Measurements from ENCODE around the gene OR52L1. TPM values are rescaled to one million over a fixed set of nuclear protein-coding genes. Genes with fewer than 3 reads are reported as not detected.

Gene OR52L1
- total RNA-seq, 1 experiment from 2014 or later = not detected

- Histone ChIP-seq H3K9ac (ENCODE audit: low read length) (no peak overlapping the region), H3F3A (ENCODE audit: low read length, unreplicated experiment) (no peaks in the 10 kb centered on the region), H2AFZ (ENCODE audit: low read length) (no peak overlapping the region), H3K9me2 (replicated peaks; ENCODE audit: low read length) (no peaks in the 10 kb centered on the region), H3K27ac (ENCODE audit: low read length) (no peak overlapping the region), H3K9me3 (ENCODE audit: low read length) (no peaks in the 10 kb centered on the region), H3K4me2 (ENCODE audit: low read length) (no peak overlapping the region), H4K20me1 (ENCODE audit: low read length) (no peaks in the 10 kb centered on the region), H3K4me1 (ENCODE audit: insufficient read depth, low read length) (no peaks in the 10 kb centered on the region), H3K27me3 (ENCODE audit: low read length) (peaks cover 14% of the 10 kb centered on the region; the same call in 1 of the 2 replicates), H3K36me3 (ENCODE audit: low read depth, low read length) (no peaks in the 10 kb centered on the region), H3K79me2 (ENCODE audit: low read length) (no peaks in the 10 kb centered on the region), H3K4me3 (ENCODE audit: low read length) (no peak overlapping the region)
- BruUV-seq (replicated peaks) = no TSS peak
- no peak for TF ChIP-seq EZH2phosphoT487 (IDR thresholded peaks at IDR 0.05; ENCODE audit: borderline replicate concordance, low read length)
- no peak for TF ChIP-seq CTCF (conservative IDR thresholded peaks at IDR 0.05; ENCODE audit: low read depth, low read length)
- TF ChIP-seq EZH2 (IDR thresholded peaks at IDR 0.05; ENCODE audit: low read length, unreplicated experiment) = no peak
- CTCF ChIA-PET = no interaction called here
- DNase-seq = no peak
- POLR2A ChIA-PET (ENCODE audit: unreplicated experiment) = no interaction called here
- intact Hi-C loops (cut with micrococcal nuclease) = no loop called here
- ATAC-seq = no peak
Observed at GRCh38 chr11:6002202-6002699, 15.5 kb upstream of the OR52L1 start.

GRCh38 chr11:5994791-5995190, 8.0 kb upstream of the OR52L1 start:
- intact Hi-C loops (cut with micrococcal nuclease) = no loop called here
- Histone ChIP-seq H3K9me3 (ENCODE audit: low read length) (no peaks in the 10 kb centered on the region), H3F3A (ENCODE audit: low read length, unreplicated experiment) (no peaks in the 10 kb centered on the region), H3K27me3 (ENCODE audit: low read length) (peaks cover 5% of the 10 kb centered on the region; the same call in 1 of the 2 replicates), H3K36me3 (ENCODE audit: low read depth, low read length) (no peaks in the 10 kb centered on the region), H4K20me1 (ENCODE audit: low read length) (no peaks in the 10 kb centered on the region), H3K4me2 (ENCODE audit: low read length) (no peak overlapping the region), H3K9ac (ENCODE audit: low read length) (no peak overlapping the region), H2AFZ (ENCODE audit: low read length) (no peak overlapping the region), H3K9me2 (replicated peaks; ENCODE audit: low read length) (no peaks in the 10 kb centered on the region), H3K4me3 (ENCODE audit: low read length) (no peak overlapping the region), H3K27ac (ENCODE audit: low read length) (no peak overlapping the region), H3K4me1 (ENCODE audit: insufficient read depth, low read length) (no peaks in the 10 kb centered on the region), H3K79me2 (ENCODE audit: low read length) (no peaks in the 10 kb centered on the region)
- BruUV-seq (replicated peaks) = no TSS peak
- ChIA-PET POLR2A (ENCODE audit: unreplicated experiment) (no interaction called here), CTCF (no interaction called here)
- DNase-seq = no peak
- TF ChIP-seq EZH2phosphoT487 (IDR thresholded peaks at IDR 0.05; ENCODE audit: borderline replicate concordance, low read length) (no peak), EZH2 (IDR thresholded peaks at IDR 0.05; ENCODE audit: low read length, unreplicated experiment) (no peak), CTCF (conservative IDR thresholded peaks at IDR 0.05; ENCODE audit: low read depth, low read length) (no peak)
- no peak for ATAC-seq

- H3K9me2 ChIP-seq (replicated peaks; ENCODE audit: low read length) = no peaks in the 10 kb centered on the region
- no peak overlapping the region for H3K4me3 ChIP-seq (ENCODE audit: low read length)
- H3K4me2 ChIP-seq (ENCODE audit: low read length) = no peak overlapping the region
- H3K27me3 ChIP-seq (ENCODE audit: low read length) = no peaks in the 10 kb centered on the region
- H2AFZ ChIP-seq (ENCODE audit: low read length) = no peak overlapping the region
- DNase-seq = peak; percentile 33
- no peaks in the 10 kb centered on the region for H3K36me3 ChIP-seq (ENCODE audit: low read depth, low read length)
- ChIA-PET CTCF (no interaction called here), POLR2A (ENCODE audit: unreplicated experiment) (no interaction called here)
- no peaks in the 10 kb centered on the region for H3K9me3 ChIP-seq (ENCODE audit: low read length)
- TF ChIP-seq CTCF (conservative IDR thresholded peaks at IDR 0.05; ENCODE audit: low read depth, low read length) (peak; percentile 66), EZH2 (IDR thresholded peaks at IDR 0.05; ENCODE audit: low read length, unreplicated experiment) (no peak)
- BruUV-seq (replicated peaks) = no TSS peak
- intact Hi-C loops (cut with micrococcal nuclease) = no loop called here
- ATAC-seq = no peak
- H3K9ac ChIP-seq (ENCODE audit: low read length) = no peak overlapping the region
- H3K79me2 ChIP-seq (ENCODE audit: low read length) = no peaks in the 10 kb centered on the region
- no peaks in the 10 kb centered on the region for H3F3A ChIP-seq (ENCODE audit: low read length, unreplicated experiment)
- H3K27ac ChIP-seq (ENCODE audit: low read length) = no peak overlapping the region
- H3K4me1 ChIP-seq (ENCODE audit: insufficient read depth, low read length) = no peaks in the 10 kb centered on the region
- H4K20me1 ChIP-seq (ENCODE audit: low read length) = no peaks in the 10 kb centered on the region
Observed at GRCh38 chr11:5992604-5993251, 5.9 kb upstream of the OR52L1 start.
